BLaER1 (cell line): ENCODE data around the gene ZNF217.
"Not testable (repeated sequence)": the region's sequence is repeated elsewhere in the genome, so short reads cannot be mapped to it uniquely, and the experiment has no call there.

Experiments used
- H3K27ac ChIP-seq: shearing (Covaris generic); formaldehyde crosslinking; 2 replicates; pipeline ENCODE4 v1.8.1; 2022
- H3K27me3 ChIP-seq: shearing (Covaris generic); formaldehyde crosslinking; 2 replicates; pipeline ENCODE4 v1.8.1; 2022
- H3K36me3 ChIP-seq: shearing (Covaris generic); formaldehyde crosslinking; 2 replicates; pipeline ENCODE4 v1.8.1; 2022
- H3K4me1 ChIP-seq: shearing (Covaris generic); formaldehyde crosslinking; 2 replicates; pipeline ENCODE4 v1.8.1; 2022
- H3K4me2 ChIP-seq: shearing (Covaris generic); formaldehyde crosslinking; 2 replicates; pipeline ENCODE4 v1.8.1; 2022
- H3K4me3 ChIP-seq: shearing (Covaris generic); formaldehyde crosslinking; 2 replicates; pipeline ENCODE4 v1.8.1; 2022
- H3K9ac ChIP-seq: shearing (Covaris generic); formaldehyde crosslinking; 2 replicates; pipeline ENCODE4 v1.8.1; 2022
- H3K9me3 ChIP-seq: shearing (Covaris generic); formaldehyde crosslinking; 2 replicates; pipeline ENCODE4 v1.8.1; 2022
- H4K20me1 ChIP-seq: shearing (Covaris generic); formaldehyde crosslinking; 2 replicates; pipeline ENCODE4 v1.8.1; 2022
- Cebpa-rat ChIP-seq: shearing (Covaris generic); IDR thresholded peaks from 2 replicates; pipeline ENCODE4 v1.8.1; 2022

The ZNF217 gene

DNA sequence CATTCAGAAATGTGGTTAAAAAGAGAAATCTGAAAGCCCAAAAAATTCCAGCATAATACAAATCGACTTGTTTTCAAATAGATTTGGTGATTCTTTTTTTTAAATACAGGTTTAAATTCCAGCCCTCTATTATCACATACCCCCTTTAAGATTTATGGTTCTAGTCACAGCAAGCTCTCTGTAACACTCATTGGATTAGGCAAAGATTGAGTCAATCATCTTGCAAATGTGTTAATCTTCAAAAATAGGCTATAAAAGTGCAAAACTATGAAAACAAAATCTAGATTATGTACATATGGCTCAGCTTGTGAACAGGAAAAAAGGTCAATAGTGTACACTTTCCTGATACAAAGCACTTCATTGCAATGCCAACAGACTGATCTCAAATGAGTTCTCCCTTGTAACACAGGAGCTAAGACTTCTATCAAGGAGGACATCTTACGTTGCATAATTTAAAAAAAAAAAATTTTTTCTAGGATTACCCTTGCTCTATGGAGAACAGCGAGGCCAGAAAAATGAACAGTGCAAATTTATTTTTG, 26.2 kb downstream of the ZNF217 start:
- H3K36me3 ChIP-seq, result peaks cover 83% of the 10 kb centered on the region
- peaks cover 78% of the 10 kb centered on the region for H4K20me1 ChIP-seq
- no peak overlapping the region for H3K4me2 ChIP-seq
- H3K4me3 ChIP-seq, result no peak overlapping the region
- H3K9ac ChIP-seq, result no peak overlapping the region
- H3K9me3 ChIP-seq, result no peaks in the 10 kb centered on the region
- H3K27me3 ChIP-seq, result no peaks in the 10 kb centered on the region
- peaks cover 5% of the 10 kb centered on the region for H3K4me1 ChIP-seq
- H3K27ac ChIP-seq, result no peak overlapping the region
- no peak for TF ChIP-seq Cebpa-rat

DNA sequence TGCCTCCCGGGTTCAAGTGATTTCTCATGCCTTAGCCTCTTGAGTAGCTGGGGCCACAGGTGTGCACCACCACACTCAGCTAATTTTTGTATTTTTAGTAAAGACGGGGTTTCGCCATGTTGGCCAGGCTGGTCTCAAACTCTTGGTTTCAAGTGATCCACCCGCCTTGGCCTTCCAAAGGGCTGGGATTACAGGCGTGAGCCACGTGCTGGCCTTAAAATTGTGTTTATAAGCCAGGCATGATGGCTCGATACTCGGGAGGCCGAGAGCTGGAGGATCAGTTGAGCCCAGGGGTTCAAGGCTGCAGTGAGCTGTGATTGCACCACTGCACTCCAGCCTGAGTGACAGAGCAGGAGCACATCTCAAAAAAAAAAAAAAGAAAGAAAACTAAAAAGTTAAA, 27.0 kb downstream of the ZNF217 start:
- H3K9ac ChIP-seq, H3K4me1 ChIP-seq, H3K4me2 ChIP-seq, H3K27me3 ChIP-seq, H3K27ac ChIP-seq, H3K4me3 ChIP-seq, H3K9me3 ChIP-seq: not testable (repeated sequence)
- Histone ChIP-seq H4K20me1 (peaks cover 70% of the 10 kb centered on the region), H3K36me3 (peaks cover 75% of the 10 kb centered on the region)

DNA sequence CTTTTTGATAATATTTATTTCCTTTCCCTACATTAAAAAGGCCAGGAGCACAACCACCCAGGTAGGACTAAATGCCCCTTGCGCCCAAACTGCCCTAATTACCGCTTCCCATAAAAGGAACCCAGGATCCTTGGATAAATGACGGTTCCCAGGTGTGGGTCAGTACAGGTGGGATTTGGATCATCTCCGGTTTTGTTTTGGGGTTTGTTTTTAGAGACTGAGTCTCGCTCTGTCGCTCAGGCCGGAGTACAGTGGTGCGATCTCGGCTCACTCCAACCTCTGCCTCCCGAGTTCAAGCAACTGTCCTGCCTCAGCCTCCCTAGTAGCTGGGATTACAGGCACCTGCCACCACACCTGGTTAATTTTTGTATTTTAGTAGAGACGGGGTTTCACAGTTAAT, 28.4 kb downstream of the ZNF217 start:
- no peak for TF ChIP-seq Cebpa-rat
- H3K36me3 ChIP-seq, result peaks cover 65% of the 10 kb centered on the region
- peaks cover 56% of the 10 kb centered on the region for H4K20me1 ChIP-seq
- H3K27ac ChIP-seq, result no peak overlapping the region
- no peaks in the 10 kb centered on the region for H3K27me3 ChIP-seq
- no peak overlapping the region for H3K4me3 ChIP-seq
- peaks cover 13% of the 10 kb centered on the region; the same call in 1 of the 2 replicates for H3K4me1 ChIP-seq
- H3K4me2 ChIP-seq, result no peak overlapping the region
- H3K9me3 ChIP-seq, result no peaks in the 10 kb centered on the region
- H3K9ac ChIP-seq, result no peak overlapping the region

DNA sequence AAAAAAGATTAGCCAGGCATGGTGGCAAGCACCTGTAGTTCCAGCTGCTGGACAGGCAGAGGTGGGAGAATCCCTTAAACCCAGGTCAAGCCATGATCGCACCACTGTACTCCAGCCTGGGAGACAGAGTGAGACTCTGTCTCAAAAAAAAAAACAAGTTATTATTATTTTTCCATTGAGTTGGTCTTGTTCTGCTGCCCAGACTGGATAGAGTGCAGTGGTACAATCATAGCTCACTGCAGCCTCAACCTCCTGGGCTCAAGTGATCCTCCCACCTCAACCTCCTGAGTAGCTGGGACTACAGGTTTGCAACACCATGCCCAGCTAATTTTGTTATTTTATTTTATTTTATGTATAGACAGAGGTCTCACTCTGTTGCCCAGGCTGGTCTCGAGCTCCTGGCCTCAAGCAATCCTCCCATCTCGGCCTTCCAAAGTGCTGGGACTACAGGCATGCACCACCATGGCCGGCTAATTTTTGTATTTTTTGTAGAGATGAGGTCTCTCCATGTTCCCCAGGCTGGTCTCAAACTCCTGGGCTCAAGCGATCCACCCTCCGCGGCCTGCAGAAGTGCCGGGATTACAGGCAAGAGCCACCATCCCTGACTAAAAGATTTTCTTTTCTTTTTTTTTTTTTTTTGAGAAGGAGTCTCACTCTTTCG, 31.4 kb downstream of the ZNF217 start:
- H3K27ac ChIP-seq, H3K9me3 ChIP-seq, H3K9ac ChIP-seq, H3K4me3 ChIP-seq, H3K4me2 ChIP-seq, H3K27me3 ChIP-seq: not testable (repeated sequence)
- Histone ChIP-seq H3K36me3 (peaks cover 48% of the 10 kb centered on the region), H4K20me1 (peaks cover 26% of the 10 kb centered on the region), H3K4me1 (peaks cover 13% of the 10 kb centered on the region; the same call in 1 of the 2 replicates)

DNA sequence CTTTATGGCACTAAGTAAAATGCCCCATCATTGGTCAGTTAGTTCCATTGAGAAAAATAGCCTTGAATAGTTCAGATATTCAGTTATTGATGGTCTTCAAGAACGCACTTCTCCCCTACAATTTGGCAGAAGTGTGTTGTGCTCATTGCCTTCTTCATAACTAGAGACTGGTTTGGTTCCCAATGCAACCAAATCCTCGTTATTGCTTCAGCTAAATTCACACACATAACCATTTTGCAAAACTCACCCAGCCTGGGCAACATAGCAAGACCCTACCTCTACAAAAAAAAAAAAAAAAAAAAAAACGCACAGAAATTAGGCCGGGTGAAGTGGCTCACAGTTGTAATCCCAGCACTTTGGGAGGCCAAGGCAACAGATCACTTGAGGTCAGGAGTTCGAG, 32.1 kb downstream of the ZNF217 start:
- H3K4me2 ChIP-seq, result no peak overlapping the region
- no peak overlapping the region for H3K9ac ChIP-seq
- peaks cover 43% of the 10 kb centered on the region for H3K36me3 ChIP-seq
- H4K20me1 ChIP-seq, result peaks cover 21% of the 10 kb centered on the region
- TF ChIP-seq Cebpa-rat, result no peak
- H3K4me1 ChIP-seq, result peaks cover 18% of the 10 kb centered on the region; the same call in 1 of the 2 replicates
- H3K27ac ChIP-seq, result no peak overlapping the region
- no peak overlapping the region for H3K4me3 ChIP-seq
- H3K9me3 ChIP-seq, result no peaks in the 10 kb centered on the region
- no peaks in the 10 kb centered on the region for H3K27me3 ChIP-seq

DNA sequence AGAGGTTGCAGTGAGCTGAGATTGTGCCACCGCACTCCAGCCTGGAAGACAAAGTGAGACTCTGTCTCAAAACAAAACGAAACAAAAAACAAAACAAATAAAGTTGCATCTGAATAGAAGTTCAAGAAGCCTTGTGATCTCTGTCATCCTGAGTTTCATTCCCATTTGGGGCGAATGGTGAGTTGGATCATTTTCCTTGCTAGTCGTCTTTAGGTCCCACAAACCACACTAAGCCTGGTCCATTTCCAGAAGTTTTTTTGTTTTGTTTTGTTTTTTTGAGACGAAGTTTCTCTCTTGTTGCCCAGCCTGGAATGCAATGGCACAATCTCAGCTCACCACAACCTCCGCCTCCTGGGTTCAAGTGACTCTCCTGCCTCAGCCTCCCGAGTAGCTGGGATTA, 33.8 kb downstream of the ZNF217 start:
- TF ChIP-seq Cebpa-rat, result no peak
- Histone ChIP-seq H3K9me3 (no peaks in the 10 kb centered on the region), H3K4me2 (no peak overlapping the region), H3K4me3 (no peak overlapping the region), H3K9ac (no peak overlapping the region), H4K20me1 (peaks cover 4% of the 10 kb centered on the region), H3K27ac (no peak overlapping the region), H3K36me3 (peaks cover 26% of the 10 kb centered on the region), H3K4me1 (peaks cover 34% of the 10 kb centered on the region), H3K27me3 (no peaks in the 10 kb centered on the region)

DNA sequence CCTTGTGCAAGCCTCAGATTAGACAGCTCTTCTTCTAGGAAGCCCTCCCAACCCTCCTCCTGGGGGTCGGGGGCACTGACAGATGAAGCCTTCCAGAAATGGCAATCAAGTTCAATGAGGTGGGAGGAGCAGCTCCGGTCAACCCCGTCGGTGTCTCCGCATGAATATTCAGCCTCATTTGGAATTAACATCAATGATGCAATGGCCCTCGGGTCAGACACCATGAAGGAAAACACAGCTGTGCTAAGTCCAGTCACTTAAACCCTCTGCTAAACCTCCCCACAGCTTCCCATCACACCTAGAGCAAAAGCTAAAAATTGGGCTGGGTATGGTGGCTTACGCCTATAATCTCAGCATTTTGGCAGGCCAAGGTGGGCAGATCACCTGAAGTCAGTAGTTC, 36.5 kb downstream of the ZNF217 start:
- peaks cover 15% of the 10 kb centered on the region; the same call in 1 of the 2 replicates for H3K36me3 ChIP-seq
- no peaks in the 10 kb centered on the region for H4K20me1 ChIP-seq
- no peak overlapping the region for H3K27ac ChIP-seq
- no peaks in the 10 kb centered on the region for H3K9me3 ChIP-seq
- H3K27me3 ChIP-seq, result no peaks in the 10 kb centered on the region
- no peak for TF ChIP-seq Cebpa-rat
- H3K4me2 ChIP-seq, result no peak overlapping the region
- no peak overlapping the region for H3K4me3 ChIP-seq
- H3K9ac ChIP-seq, result no peak overlapping the region
- H3K4me1 ChIP-seq, result peaks cover 34% of the 10 kb centered on the region

DNA sequence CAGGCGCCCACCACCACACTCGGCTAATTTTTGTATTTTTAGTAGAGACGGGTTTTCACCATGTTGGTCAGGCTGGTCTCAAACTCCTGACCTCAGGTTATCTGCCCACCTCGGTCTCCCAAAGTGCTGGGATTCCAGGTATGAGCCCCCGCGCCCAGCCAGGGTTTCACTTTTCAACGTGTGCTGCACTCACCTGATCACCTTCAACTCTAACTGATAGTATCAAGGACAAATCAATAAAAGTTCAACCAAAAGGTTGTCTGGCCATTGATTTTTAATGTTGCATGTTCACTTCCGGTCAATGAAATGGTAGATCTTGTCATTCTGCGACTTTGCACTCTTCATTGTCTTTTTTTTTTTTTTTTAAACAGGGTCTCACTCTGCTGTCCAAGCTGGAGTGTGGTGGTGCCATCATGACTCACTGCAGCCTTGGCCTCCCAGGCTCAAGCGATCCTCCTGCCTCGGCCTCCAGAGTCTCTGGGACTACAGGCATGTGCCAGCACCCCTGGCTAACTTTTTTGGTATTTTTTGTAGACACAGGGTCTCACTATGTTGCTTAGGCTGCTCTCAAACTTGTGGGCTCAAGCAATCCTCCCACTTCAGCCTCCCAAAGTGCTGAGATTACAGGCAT, 37.3 kb downstream of the ZNF217 start:
- H3K9me3 ChIP-seq, result no peaks in the 10 kb centered on the region
- H3K27me3 ChIP-seq, result no peaks in the 10 kb centered on the region
- H3K27ac ChIP-seq, result no peak overlapping the region
- H4K20me1 ChIP-seq, result no peaks in the 10 kb centered on the region
- H3K4me1 ChIP-seq, result peaks cover 30% of the 10 kb centered on the region
- H3K4me2 ChIP-seq, result peak overlapping the region; percentile 55; the same call in 1 of the 2 replicates
- no peak overlapping the region for H3K4me3 ChIP-seq
- no peak for TF ChIP-seq Cebpa-rat
- H3K9ac ChIP-seq, result no peak overlapping the region
- peaks cover 15% of the 10 kb centered on the region; the same call in 1 of the 2 replicates for H3K36me3 ChIP-seq

DNA sequence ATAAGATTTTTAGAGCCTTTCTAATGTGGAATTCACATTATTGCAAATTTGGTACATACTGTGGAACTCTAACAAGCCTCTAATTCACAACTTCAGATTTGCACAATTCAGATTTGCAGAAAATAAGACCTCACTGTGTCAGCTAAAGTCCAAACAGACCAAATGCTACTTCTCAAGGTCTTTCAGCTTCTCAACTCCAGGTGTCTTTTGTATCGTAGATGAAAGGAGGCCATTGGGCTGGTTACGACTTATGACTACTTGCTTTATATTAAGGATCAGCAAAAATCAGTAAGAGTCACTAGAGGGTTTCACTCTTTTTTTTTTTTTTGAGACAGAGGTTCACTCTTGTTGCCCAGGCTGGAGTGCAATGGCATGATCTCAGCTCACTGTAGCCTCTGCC, 37.8 kb downstream of the ZNF217 start:
- peak overlapping the region; percentile 55 for H3K4me2 ChIP-seq
- peaks cover 15% of the 10 kb centered on the region; the same call in 1 of the 2 replicates for H3K36me3 ChIP-seq
- no peak for TF ChIP-seq Cebpa-rat
- H4K20me1 ChIP-seq, result no peaks in the 10 kb centered on the region
- peaks cover 25% of the 10 kb centered on the region for H3K4me1 ChIP-seq
- H3K9me3 ChIP-seq, result no peaks in the 10 kb centered on the region
- no peak overlapping the region for H3K4me3 ChIP-seq
- H3K27ac ChIP-seq, result no peak overlapping the region
- no peaks in the 10 kb centered on the region for H3K27me3 ChIP-seq
- no peak overlapping the region for H3K9ac ChIP-seq

DNA sequence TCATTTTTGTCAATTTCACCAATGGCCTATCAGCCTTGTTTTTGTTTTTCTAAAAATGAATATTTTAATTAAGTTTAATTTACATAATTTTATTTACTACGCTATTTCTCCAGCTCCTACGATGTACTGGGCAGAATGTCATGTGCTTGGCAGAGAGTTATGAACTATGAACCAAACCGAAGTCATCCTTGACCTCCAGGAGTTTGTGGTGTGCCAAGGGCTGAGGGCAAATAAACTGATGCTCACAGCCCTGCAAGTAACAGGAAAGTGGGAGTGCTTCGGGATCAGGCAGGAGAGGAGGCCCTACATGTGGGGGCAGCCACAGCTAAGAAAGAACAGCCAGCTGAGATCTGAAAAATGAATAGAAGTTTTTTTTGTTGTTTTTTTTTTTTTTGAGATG, 38.6 kb downstream of the ZNF217 start:
- Histone ChIP-seq H3K4me2 (peak overlapping the region; percentile 55), H3K9me3 (no peaks in the 10 kb centered on the region), H3K36me3 (peaks cover 10% of the 10 kb centered on the region; the same call in 1 of the 2 replicates), H3K9ac (0 out of 2 replicates have a peak overlapping the region, but pooled peaks have one; percentile 19), H3K4me1 (peaks cover 21% of the 10 kb centered on the region), H4K20me1 (no peaks in the 10 kb centered on the region), H3K4me3 (no peak overlapping the region), H3K27ac (no peak overlapping the region), H3K27me3 (no peaks in the 10 kb centered on the region)
- TF ChIP-seq Cebpa-rat, result no peak

DNA sequence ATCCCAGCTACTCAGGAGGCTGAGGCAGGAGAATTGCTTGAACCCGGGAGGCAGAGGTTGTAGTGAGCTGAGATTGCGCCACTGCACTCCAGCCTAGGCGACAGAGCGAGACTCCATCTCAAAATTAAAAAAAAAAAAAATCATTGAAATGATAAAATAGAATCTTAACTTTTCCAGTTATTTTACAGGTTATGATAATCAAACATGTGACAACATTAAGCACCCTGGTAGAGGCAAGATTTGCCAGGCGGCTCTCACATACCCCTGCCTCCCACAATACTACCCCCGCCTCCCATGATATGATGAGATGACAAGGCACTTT, 41.1 kb downstream of the ZNF217 start:
- H3K4me2 ChIP-seq, H3K9ac ChIP-seq, H3K9me3 ChIP-seq, H4K20me1 ChIP-seq, H3K27ac ChIP-seq, H3K27me3 ChIP-seq, H3K4me3 ChIP-seq, H3K36me3 ChIP-seq: not testable (repeated sequence)
- H3K4me1 ChIP-seq, result peaks cover 33% of the 10 kb centered on the region

DNA sequence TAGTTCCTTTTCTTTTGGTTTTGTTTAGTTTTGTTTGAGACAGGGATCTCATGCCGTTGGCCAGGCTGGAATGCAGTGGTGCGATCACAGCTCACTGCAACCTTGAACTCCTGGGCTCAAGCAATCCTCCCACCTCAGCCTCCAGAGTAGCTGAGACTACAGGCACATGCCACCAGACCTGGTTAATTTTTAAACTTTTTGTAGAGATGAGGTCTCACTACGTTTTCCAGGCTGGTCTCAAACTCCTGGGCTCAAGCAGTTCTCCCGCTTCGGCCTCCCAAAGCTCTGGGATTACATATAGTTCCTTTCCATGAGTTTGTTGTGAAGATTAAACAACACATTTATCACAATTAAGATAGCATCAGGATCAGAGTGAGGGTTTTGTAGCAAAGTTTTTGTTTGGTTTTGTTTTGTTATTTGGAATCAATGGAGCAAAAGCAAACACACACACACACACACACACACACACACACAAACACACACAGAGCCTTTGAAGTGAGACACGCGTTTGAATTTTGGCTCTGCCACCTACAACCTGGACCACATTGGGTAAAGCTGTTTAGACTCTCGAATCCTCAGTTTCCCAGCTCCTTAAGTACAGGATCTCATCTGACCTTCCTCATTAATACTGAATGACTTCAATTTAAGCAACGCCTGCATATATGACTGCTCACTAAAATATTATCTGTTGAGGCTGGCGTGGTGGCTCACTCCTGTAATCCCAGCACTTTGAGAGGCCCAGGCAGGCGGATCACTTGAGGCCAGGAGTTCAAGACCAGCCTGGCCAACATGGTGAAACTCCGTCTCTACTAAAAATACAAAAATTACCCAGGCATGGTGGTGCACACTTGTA, 41.7 kb downstream of the ZNF217 start:
- not testable (repeated sequence) for H3K36me3 ChIP-seq, H3K4me3 ChIP-seq, H3K27ac ChIP-seq, H3K9me3 ChIP-seq, H3K27me3 ChIP-seq, H3K9ac ChIP-seq, H3K4me2 ChIP-seq, H4K20me1 ChIP-seq
- H3K4me1 ChIP-seq, result peaks cover 37% of the 10 kb centered on the region
